AG09309 (cell line): ENCODE measurements around the gene PALM3.
"Not testable (repeated sequence)": the region's sequence is repeated elsewhere in the genome, so short reads cannot be mapped to it uniquely, and the experiment has no call there.

Experiments used
- DNase-seq: peaks from one replicate; pipeline ENCODE4 v3.0.0-alpha.2; 2010; ENCODE audit warnings: low read depth
- H3K4me3 ChIP-seq: 2 replicates; pipeline ENCODE4 v1.5.1; 2011; ENCODE audit warnings: mild to moderate bottlenecking, low read depth, low read length, moderate library complexity; ENCODE audit not compliant: control insufficient read depth
- TF ChIP-seq, protein P1 (sequence below): IDR thresholded peaks from 2 replicates; pipeline ENCODE4 v1.5.1; 2011; ENCODE audit warnings: mild to moderate bottlenecking, low read depth, low read length, inconsistent platforms; ENCODE audit not compliant: insufficient read depth, control insufficient read depth; ENCODE audit errors: missing control alignments

The PALM3 gene

DNA sequence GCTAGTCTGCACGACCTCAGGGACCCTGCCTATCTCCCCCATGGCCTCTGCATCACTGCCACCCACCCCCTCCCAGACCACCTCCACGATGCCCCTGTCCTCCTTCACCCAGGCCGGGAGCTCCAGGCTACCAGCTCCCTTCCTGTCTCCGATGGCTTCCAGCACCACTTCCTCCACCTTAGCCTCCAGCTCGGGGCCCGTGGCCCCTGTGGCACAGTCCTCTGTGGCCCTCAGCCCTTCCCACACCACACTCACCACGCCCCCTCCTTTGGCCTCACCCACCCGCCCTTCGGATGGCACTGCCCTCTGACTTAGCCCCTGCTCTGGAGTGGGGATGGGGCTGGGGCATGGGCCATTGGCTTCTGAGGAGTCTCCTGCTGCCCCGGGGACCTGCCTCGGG is 7.2 kb downstream of the PALM3 start:
- no peak overlapping the region for H3K4me3 ChIP-seq
- TF ChIP-seq, protein P1, sequence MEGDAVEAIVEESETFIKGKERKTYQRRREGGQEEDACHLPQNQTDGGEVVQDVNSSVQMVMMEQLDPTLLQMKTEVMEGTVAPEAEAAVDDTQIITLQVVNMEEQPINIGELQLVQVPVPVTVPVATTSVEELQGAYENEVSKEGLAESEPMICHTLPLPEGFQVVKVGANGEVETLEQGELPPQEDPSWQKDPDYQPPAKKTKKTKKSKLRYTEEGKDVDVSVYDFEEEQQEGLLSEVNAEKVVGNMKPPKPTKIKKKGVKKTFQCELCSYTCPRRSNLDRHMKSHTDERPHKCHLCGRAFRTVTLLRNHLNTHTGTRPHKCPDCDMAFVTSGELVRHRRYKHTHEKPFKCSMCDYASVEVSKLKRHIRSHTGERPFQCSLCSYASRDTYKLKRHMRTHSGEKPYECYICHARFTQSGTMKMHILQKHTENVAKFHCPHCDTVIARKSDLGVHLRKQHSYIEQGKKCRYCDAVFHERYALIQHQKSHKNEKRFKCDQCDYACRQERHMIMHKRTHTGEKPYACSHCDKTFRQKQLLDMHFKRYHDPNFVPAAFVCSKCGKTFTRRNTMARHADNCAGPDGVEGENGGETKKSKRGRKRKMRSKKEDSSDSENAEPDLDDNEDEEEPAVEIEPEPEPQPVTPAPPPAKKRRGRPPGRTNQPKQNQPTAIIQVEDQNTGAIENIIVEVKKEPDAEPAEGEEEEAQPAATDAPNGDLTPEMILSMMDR = no peak
- no peak for DNase-seq

DNA sequence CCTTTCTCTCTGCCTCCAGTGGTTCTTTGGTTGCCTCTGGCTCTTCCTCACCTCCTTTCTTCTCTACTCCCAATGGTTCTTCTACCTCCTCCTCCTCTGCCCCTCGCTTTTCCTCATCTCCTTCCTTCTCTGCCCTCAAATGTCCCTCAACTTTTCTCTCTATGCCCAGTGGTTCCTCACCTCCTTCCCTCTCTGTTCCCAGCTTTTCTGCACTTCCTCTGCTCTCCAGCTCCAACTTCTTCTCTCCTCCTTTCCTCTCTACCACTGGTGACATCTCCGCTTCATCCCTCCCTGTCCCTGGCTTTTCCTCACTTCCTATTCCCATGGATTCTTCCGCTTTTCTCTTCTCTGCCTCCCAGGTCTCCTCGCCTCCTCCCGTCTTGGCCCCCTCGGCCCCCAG is 7.8 kb downstream of the PALM3 start:
- TF ChIP-seq, protein P1 = no peak
- H3K4me3 ChIP-seq = no peak overlapping the region
- no peak for DNase-seq

DNA sequence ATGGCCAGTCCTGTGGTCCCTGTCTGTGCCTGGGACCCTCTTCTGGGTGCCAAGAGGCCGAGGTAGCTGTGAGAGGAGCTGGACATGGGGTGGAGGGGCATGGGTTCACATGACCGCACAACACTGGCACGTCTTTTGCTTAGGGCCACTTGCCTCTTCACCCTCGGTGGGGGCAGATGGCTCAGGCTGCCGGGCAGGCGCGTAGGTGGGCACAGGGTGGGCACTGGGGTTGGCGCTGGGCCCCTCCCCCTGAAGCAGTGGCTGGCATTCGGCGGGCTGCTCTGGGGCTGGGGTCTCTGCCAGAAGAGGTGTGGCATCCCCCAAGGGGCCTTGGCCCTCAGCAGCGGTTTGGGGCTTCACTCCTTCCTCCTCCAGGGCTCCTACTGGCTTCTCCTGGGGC is 8.4 kb downstream of the PALM3 start:
- H3K4me3 ChIP-seq = no peak overlapping the region
- TF ChIP-seq, protein P1 = no peak
- DNase-seq = no peak

DNA sequence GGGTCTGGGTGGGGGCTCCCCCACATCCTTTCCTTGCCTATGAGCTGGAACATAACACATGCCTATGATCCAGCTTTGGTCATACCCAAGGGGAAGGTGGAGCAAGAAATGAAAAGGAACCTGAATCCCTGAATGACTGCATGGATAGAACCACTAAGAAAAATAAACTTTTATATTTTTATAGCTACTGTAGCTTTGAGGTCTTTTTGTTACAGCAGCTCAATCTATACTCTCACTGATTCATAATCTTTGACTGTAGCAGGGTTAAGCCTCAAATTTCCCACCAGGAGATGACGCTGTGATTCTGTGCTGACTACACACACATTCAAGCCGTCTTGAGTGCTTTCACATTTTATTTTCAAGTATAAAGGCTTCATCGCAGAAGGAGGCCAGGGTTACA is 8.8 kb downstream of the PALM3 start:
- DNase-seq = no peak
- TF ChIP-seq, protein P1 = no peak

DNA sequence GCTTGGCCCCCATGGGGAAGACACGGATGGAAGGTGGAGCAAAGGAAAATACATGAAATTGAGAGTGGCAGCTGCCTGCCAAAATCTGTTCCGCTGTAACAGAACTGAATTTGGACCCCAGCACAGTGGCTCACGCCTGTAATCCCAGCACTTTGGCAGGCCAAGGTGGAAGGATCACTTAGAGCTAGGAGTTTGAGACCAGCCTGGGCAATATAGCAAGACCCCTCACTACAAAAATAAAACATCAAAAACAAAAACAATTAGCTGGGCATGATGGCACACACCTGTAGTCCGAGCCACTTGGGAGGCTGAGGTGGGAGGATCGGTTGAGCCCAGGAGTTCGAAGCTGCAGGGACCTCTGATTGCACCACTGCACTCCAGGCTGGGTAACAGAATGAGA is 9.4 kb downstream of the PALM3 start:
- no peak overlapping the region for H3K4me3 ChIP-seq
- TF ChIP-seq, protein P1 = no peak
- DNase-seq = no peak

More for the DNA sequence above, 8.8 kb downstream of the PALM3 start:
- H3K4me3 ChIP-seq = no peak overlapping the region

DNA sequence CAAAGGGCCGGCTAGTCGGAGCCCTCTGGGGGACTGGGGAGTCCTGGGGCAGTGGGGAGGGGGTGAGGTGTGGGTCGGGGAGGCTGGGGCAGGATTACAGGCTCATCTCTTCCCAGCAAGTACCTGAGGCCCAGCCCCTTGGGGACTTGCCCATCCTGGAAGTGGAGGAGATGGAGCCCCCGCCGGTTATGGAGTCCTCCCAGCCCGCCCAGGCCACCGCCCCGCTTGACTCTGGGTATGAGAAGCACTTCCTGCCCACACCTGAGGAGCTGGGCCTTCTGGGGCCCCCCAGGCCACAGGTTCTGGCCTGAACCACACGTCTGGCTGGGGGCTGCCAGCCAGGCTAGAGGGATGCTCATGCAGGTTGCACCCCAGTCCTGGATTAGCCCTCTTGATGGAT is 9.9 kb downstream of the PALM3 start:
- no peak for DNase-seq
- TF ChIP-seq, protein P1 = no peak
- no peak overlapping the region for H3K4me3 ChIP-seq

DNA sequence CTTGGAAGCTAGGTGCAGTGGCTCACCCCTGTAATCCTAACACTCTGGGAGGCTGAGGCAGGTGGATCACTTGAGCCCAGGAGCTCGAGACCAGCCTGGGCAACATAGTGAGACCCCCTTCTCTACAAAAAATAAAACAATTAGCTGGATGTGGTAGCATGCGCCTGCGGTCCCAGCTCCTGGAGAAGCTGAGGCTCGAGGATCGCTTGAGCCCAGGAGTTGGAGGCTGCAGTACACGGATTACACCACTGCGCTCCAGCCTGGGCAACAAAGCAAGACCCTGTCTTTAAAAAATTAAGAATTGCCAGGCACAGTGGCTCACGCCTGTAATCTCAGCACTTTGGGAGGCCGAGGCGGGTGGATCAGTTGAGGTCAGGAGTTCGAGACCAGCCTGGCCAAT is 10.9 kb downstream of the PALM3 start:
- H3K4me3 ChIP-seq, DNase-seq: not testable (repeated sequence)

DNA sequence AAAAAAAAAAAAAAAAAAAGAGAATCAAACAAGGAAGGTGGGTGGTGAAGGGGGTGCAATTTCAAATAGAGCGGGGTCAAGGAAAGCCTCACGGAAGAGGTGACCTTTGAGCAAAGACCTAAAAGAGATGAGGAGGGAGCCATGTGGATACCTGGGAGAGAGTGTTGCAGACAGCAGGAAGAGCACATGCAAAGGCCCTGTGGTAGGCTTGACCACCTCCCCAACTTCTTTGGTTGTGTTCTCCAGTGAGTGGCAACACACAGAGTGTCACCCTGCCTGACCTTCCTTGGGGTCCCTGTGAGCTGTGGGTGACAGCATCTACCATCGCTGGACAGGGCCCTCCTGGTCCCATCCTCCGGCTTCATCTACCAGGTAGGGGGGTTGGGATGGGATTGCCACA is 11.4 kb downstream of the PALM3 start:
- no peak for DNase-seq
- TF ChIP-seq, protein P1 = no peak
- no peak overlapping the region for H3K4me3 ChIP-seq
